Measurements from ENCODE around the gene SYT14.

The SYT14 gene

DNA sequence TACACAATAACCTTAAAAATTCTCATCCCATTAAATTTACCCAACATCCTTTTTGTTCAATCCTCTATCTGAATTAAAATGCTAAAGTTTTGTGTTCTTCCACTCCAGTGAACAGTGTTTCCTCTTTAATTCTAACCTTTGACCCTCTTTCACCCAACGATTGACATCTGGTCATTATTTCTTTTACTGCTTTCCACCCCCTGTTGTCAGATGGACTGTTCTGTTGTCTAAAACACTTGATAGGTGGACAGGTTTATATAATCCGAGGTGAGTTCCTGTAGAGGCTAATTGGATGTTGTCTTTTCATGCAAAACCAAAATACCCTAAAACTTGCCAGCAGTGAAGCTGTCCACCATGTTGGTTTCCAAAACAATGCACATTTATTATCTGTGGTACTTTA lies 221.2 kb downstream of the SYT14 start:
- no peaks in the 10 kb centered on the region for H4K20me1 ChIP-seq (ENCODE audit: insufficient read depth, low read length)
- H3K4me3 ChIP-seq (ENCODE audit: low read length): no peak overlapping the region
- H3K36me3 ChIP-seq (replicated peaks; ENCODE audit: insufficient read depth, low read length): no peaks in the 10 kb centered on the region
- no peaks in the 10 kb centered on the region for H3K9me2 ChIP-seq (replicated peaks; ENCODE audit: insufficient read depth, low read length)
- H3K27ac ChIP-seq (ENCODE audit: low read length): no peak overlapping the region
- no peak for DNase-seq
- H3K4me2 ChIP-seq (ENCODE audit: low read depth, low read length): no peak overlapping the region
- no peak for TF ChIP-seq EZH2phosphoT487 (IDR thresholded peaks at IDR 0.05; ENCODE audit: low read length)
- TF ChIP-seq, protein P1, sequence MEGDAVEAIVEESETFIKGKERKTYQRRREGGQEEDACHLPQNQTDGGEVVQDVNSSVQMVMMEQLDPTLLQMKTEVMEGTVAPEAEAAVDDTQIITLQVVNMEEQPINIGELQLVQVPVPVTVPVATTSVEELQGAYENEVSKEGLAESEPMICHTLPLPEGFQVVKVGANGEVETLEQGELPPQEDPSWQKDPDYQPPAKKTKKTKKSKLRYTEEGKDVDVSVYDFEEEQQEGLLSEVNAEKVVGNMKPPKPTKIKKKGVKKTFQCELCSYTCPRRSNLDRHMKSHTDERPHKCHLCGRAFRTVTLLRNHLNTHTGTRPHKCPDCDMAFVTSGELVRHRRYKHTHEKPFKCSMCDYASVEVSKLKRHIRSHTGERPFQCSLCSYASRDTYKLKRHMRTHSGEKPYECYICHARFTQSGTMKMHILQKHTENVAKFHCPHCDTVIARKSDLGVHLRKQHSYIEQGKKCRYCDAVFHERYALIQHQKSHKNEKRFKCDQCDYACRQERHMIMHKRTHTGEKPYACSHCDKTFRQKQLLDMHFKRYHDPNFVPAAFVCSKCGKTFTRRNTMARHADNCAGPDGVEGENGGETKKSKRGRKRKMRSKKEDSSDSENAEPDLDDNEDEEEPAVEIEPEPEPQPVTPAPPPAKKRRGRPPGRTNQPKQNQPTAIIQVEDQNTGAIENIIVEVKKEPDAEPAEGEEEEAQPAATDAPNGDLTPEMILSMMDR (IDR thresholded peaks at IDR 0.05; ENCODE audit: low read length): no peak
- TF ChIP-seq EZH2 (optimal IDR thresholded peaks at IDR 0.05; ENCODE audit: low read depth, low read length): no peak
- no peak overlapping the region for H2AFZ ChIP-seq (ENCODE audit: low read length)
- H3K79me2 ChIP-seq (ENCODE audit: low read length): no peaks in the 10 kb centered on the region
- H3K4me1 ChIP-seq (ENCODE audit: low read length): no peaks in the 10 kb centered on the region
- H3K9me3 ChIP-seq (replicated peaks; ENCODE audit: insufficient read depth, low read length): no peaks in the 10 kb centered on the region
- no peaks in the 10 kb centered on the region for H3K27me3 ChIP-seq (replicated peaks; ENCODE audit: insufficient read depth, low read length)
- no peaks in the 10 kb centered on the region for H3F3A ChIP-seq (ENCODE audit: insufficient read depth, low read length)
- no peak overlapping the region for H3K9ac ChIP-seq (ENCODE audit: low read length)

DNA sequence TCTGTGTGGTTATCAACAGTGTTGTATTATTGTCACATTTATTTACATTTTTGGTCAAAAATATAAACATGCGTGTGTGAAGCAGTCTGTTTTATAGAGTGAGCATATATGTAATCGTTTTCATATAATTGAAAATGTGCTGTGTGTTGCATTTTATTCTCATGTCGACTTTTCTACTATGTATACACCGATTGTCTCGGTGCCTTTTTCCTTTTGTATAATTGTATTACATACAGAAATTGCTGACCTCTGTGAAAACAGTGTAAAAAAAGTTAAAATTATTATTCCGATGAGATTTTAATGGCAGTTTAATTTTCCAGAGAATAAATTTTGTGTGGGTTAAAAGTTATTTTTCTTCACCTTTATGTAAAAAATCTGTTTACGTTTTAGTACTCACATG lies 232.2 kb downstream of the SYT14 start:
- Histone ChIP-seq H4K20me1 (ENCODE audit: insufficient read depth, low read length) (no peaks in the 10 kb centered on the region), H3K4me1 (ENCODE audit: low read length) (no peaks in the 10 kb centered on the region), H3K36me3 (replicated peaks; ENCODE audit: insufficient read depth, low read length) (no peaks in the 10 kb centered on the region), H3K4me3 (ENCODE audit: low read length) (no peak overlapping the region), H3K9ac (ENCODE audit: low read length) (no peak overlapping the region), H3K9me2 (replicated peaks; ENCODE audit: insufficient read depth, low read length) (no peaks in the 10 kb centered on the region), H3F3A (ENCODE audit: insufficient read depth, low read length) (no peaks in the 10 kb centered on the region), H3K4me2 (ENCODE audit: low read depth, low read length) (no peak overlapping the region), H2AFZ (ENCODE audit: low read length) (no peak overlapping the region), H3K27ac (ENCODE audit: low read length) (no peak overlapping the region), H3K27me3 (replicated peaks; ENCODE audit: insufficient read depth, low read length) (no peaks in the 10 kb centered on the region), H3K9me3 (replicated peaks; ENCODE audit: insufficient read depth, low read length) (no peaks in the 10 kb centered on the region), H3K79me2 (ENCODE audit: low read length) (no peaks in the 10 kb centered on the region)
- DNase-seq: no peak
- TF ChIP-seq EZH2phosphoT487 (IDR thresholded peaks at IDR 0.05; ENCODE audit: low read length): no peak
- TF ChIP-seq, protein P1 (IDR thresholded peaks at IDR 0.05; ENCODE audit: low read length): no peak

GRCh38 chr1:210174133-210174532 lies 236.1 kb downstream of the SYT14 start:
- no peaks in the 10 kb centered on the region for H3K9me2 ChIP-seq (replicated peaks; ENCODE audit: insufficient read depth, low read length)
- H3K36me3 ChIP-seq (replicated peaks; ENCODE audit: insufficient read depth, low read length): no peaks in the 10 kb centered on the region
- DNase-seq: no peak
- no peaks in the 10 kb centered on the region for H4K20me1 ChIP-seq (ENCODE audit: insufficient read depth, low read length)
- H3K9me3 ChIP-seq (replicated peaks; ENCODE audit: insufficient read depth, low read length): no peaks in the 10 kb centered on the region
- H3K79me2 ChIP-seq (ENCODE audit: low read length): no peaks in the 10 kb centered on the region
- H3K27ac ChIP-seq (ENCODE audit: low read length): no peak overlapping the region
- no peak overlapping the region for H3K4me3 ChIP-seq (ENCODE audit: low read length)
- TF ChIP-seq EZH2 (optimal IDR thresholded peaks at IDR 0.05; ENCODE audit: low read depth, low read length): no peak
- TF ChIP-seq, protein P1 (IDR thresholded peaks at IDR 0.05; ENCODE audit: low read length): no peak
- TF ChIP-seq EZH2phosphoT487 (IDR thresholded peaks at IDR 0.05; ENCODE audit: low read length): no peak
- H3K4me2 ChIP-seq (ENCODE audit: low read depth, low read length): no peak overlapping the region
- H3K4me1 ChIP-seq (ENCODE audit: low read length): no peaks in the 10 kb centered on the region
- no peaks in the 10 kb centered on the region for H3F3A ChIP-seq (ENCODE audit: insufficient read depth, low read length)
- H3K27me3 ChIP-seq (replicated peaks; ENCODE audit: insufficient read depth, low read length): no peaks in the 10 kb centered on the region
- H3K9ac ChIP-seq (ENCODE audit: low read length): no peak overlapping the region
- no peak overlapping the region for H2AFZ ChIP-seq (ENCODE audit: low read length)
